ENCODE data around the gene PRDM2.
A peak's percentile ranks its signal among the peaks of the same experiment; 100 is the strongest.
"Not testable (repeated sequence)": the region's sequence is repeated elsewhere in the genome, so short reads cannot be mapped to it uniquely, and the experiment has no call there.

PRDM2 gene

GRCh38 chr1:13687151-13687715 is 12.8 kb upstream of the PRDM2 start:
- Histone ChIP-seq H3K36me3 (no peaks in the 10 kb centered on the region), H3K4me3 (ENCODE audit: low read depth, low read length) (no peak overlapping the region), H3K27me3 (ENCODE audit: insufficient read depth, low read depth, severe bottlenecking) (no peaks in the 10 kb centered on the region), H3K27ac (no peak overlapping the region), H3K9me3 (ENCODE audit: severe bottlenecking) (no peaks in the 10 kb centered on the region)
- TF ChIP-seq CTCF (IDR thresholded peaks at IDR 0.05; ENCODE audit: low read depth, low read length), result no peak
- DNase-seq, result no peak

- Histone ChIP-seq H3K27ac (peak overlapping the region; percentile 63), H3K4me3 (ENCODE audit: low read depth, low read length) (peak overlapping the region; percentile 30)
- not testable (repeated sequence) for H3K27me3 ChIP-seq (ENCODE audit: insufficient read depth, low read depth, severe bottlenecking); H3K36me3 ChIP-seq; H3K9me3 ChIP-seq (ENCODE audit: severe bottlenecking)
- DNase-seq, result peak; percentile 73
Measured at GRCh38 chr1:13693094-13693493, 6.9 kb upstream of the PRDM2 start.

- H3K9me3 ChIP-seq (ENCODE audit: severe bottlenecking), result peaks cover 19% of the 10 kb centered on the region
- H3K27ac ChIP-seq, result no peak overlapping the region
- DNase-seq, result no peak
- TF ChIP-seq CTCF (IDR thresholded peaks at IDR 0.05; ENCODE audit: low read depth, low read length), result no peak
- no peaks in the 10 kb centered on the region for H3K27me3 ChIP-seq (ENCODE audit: insufficient read depth, low read depth, severe bottlenecking)
- no peaks in the 10 kb centered on the region for H3K36me3 ChIP-seq
- H3K4me3 ChIP-seq (ENCODE audit: low read depth, low read length), result no peak overlapping the region
Measured at GRCh38 chr1:13694886-13695684, 4.9 kb upstream of the PRDM2 start.

GRCh38 chr1:13697738-13698137 is 2.2 kb upstream of the PRDM2 start:
- TF ChIP-seq CTCF (IDR thresholded peaks at IDR 0.05; ENCODE audit: low read depth, low read length), result no peak
- Histone ChIP-seq H3K4me3 (ENCODE audit: low read depth, low read length) (no peak overlapping the region), H3K9me3 (ENCODE audit: severe bottlenecking) (peaks cover 19% of the 10 kb centered on the region), H3K27me3 (ENCODE audit: insufficient read depth, low read depth, severe bottlenecking) (no peaks in the 10 kb centered on the region), H3K27ac (no peak overlapping the region), H3K36me3 (no peaks in the 10 kb centered on the region)
- no peak for DNase-seq

- no peak for DNase-seq
- peaks cover 19% of the 10 kb centered on the region for H3K9me3 ChIP-seq (ENCODE audit: severe bottlenecking)
- no peak overlapping the region; the same call in 1 of the 2 replicates for H3K27ac ChIP-seq
- H3K4me3 ChIP-seq (ENCODE audit: low read depth, low read length), result no peak overlapping the region
- no peak for TF ChIP-seq CTCF (IDR thresholded peaks at IDR 0.05; ENCODE audit: low read depth, low read length)
- no peaks in the 10 kb centered on the region for H3K27me3 ChIP-seq (ENCODE audit: insufficient read depth, low read depth, severe bottlenecking)
- H3K36me3 ChIP-seq, result no peaks in the 10 kb centered on the region
Measured at GRCh38 chr1:13699510-13699909, 478 bp upstream of the PRDM2 start.

- no peak for TF ChIP-seq CTCF (IDR thresholded peaks at IDR 0.05; ENCODE audit: low read depth, low read length)
- Histone ChIP-seq H3K9me3 (ENCODE audit: severe bottlenecking) (peaks cover 19% of the 10 kb centered on the region), H3K27me3 (ENCODE audit: insufficient read depth, low read depth, severe bottlenecking) (no peaks in the 10 kb centered on the region), H3K36me3 (no peaks in the 10 kb centered on the region), H3K4me3 (ENCODE audit: low read depth, low read length) (peak overlapping the region; percentile 38), H3K27ac (no peak overlapping the region)
- peak; percentile 21 for DNase-seq
Measured at GRCh38 chr1:13700521-13701270, 708 bp downstream of the PRDM2 start.

Measured in WERI-Rb-1 (cell line).